Measurements from ENCODE around the gene EML1.

Gene EML1

DNA sequence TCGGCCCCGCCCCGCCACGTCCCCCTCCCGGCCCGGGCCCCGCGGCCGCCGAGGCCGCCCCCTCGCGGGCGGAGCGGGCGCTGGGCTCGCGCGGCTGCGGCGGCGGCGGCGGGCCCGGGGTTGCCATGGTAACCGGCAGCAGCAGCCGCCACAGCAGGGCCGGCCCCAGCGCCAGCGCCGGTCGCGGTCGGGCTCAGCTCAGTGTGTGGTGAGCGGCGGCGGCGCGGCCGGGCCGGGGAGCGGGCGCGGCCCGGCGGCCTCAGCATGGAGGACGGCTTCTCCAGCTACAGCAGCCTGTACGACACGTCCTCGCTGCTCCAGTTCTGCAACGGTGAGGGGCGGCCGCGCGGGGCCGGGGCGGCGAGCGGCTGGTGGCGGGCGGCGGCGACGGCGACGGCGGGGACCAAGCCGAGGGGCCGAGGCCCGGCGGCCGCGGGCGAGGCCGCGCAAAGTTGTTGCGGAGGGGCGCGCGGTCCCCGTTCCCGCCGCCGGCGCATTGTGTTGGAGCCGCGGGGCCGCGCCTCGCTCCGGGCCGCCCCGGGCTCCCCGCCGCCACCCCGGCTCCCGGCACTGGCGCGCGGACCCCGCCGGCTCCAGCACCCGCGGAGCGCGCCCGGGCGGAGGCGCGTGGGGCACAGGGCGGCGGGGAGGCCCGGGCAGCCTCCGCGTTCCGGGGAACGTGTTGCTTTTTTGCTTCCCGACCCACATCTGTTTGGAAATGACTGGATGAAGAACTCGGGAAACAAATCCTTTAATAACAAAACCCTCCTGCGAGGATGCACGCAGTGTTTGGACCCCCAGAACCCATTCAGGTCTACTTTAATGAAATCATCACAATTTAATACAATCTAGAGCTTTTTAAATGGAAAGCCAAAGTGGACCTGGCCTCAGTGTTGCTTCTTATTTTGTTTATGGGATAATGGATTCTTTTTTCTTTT lies at the start of gene EML1:
TSS of gene EML1 (plus strand) at position 201 of the 938 bp plus-strand sequence. CDS start at position 265, 64 bp downstream.
- DNase-seq = peak; percentile 4

DNA sequence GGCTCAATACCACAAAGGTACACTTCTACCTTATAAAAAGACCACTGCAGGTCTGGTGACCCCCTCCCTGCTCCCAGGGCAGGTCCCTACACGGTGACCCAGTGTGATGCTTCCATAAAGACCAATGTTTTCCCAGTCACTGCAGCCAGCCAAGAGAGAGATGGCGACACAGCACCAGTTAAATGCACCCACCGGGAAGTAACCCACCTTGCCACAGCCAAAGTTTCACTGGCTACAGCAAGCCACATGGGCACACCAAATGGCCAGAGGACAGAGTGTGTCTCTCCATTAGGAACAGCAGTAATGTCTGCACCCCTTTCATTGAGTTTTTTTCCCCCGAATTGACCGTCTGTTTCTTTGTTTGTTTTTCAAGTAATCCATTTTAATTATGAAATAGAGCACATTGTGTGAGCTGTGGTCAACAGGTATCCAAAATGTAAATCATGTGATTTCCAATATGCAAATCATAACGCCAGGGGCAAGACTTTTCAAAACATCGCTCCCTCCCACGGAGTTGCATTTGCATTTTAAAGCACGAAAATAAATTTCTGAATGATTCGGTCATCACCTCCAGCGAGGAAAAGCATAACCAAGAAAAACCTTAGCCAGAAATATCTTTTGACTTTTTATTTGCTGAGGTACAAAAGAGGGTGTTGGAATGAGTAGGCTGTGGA lies 48.9 kb upstream of the EML1 start:
- no peak for DNase-seq

DNA sequence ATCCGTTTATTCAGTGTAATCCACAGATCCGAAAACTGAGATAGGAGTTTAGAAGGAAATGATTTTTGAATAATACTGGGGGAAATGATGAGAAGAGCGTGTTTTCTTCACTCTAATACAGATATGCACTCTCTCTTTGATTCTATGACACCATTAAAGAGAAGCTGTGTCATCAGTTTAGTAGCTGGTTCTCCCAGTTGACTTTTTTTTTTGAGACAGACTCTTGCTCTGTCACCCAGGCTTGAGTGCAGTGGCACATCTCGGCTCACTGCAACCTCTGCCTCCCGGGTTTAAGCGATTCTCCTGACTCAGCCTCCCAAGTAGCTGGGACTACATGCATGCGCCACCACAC lies 48.4 kb upstream of the EML1 start:
- no peak for DNase-seq

- no peak for DNase-seq
These were observed 47.8 kb upstream of the EML1 start for GRCh38 chr14:99745307-99745951.

DNA sequence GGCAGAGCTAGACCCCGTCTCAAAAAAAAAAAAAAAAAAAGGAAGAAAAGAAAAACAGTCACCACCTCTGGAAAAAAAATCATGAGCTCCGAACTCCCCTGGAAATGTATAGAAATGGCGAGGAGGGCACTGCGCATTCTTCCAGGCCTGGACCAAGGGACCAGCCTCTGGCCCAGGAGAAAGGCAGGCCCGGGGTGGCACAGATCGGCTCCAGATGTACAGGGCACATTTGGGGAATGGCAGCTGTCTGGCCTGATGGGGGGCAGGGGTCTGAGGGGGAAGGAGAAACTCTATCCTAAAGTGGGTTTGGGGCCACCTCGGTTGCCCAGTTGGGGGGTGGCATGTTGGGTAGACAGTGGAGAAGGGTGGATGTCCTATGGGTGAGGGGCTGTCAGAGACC lies 46.0 kb upstream of the EML1 start:
- no peak for DNase-seq

- DNase-seq = no peak
These were observed 45.5 kb upstream of the EML1 start for GRCh38 chr14:99747582-99748330.

- DNase-seq = no peak
These were observed 44.7 kb upstream of the EML1 start for GRCh38 chr14:99748529-99748928.

DNA sequence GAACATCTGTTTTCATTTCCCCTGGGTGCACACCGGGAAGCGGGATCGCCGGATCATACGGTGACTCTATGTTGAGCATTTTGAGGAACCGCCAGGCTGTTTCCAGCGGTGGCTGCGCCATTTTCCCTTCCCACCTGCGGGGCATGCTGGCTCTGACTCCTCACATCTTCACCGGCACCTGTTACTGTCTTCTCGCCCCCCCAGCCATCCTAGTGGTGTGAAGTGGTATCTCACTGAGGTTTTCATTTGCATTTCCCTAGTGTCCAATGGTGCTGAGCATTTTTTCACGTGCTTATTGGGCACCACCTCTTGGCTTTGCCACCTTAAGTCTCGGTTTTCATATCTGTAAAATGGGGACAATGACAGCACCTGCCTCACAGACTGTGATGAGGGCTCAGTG lies 44.1 kb upstream of the EML1 start:
- DNase-seq = no peak

- DNase-seq = no peak
These were observed 43.2 kb upstream of the EML1 start for GRCh38 chr14:99749763-99750715.

- no peak for DNase-seq
These were observed 42.3 kb upstream of the EML1 start for GRCh38 chr14:99750746-99751450.

- no peak for DNase-seq
These were observed 41.4 kb upstream of the EML1 start for GRCh38 chr14:99751539-99752485.

DNA sequence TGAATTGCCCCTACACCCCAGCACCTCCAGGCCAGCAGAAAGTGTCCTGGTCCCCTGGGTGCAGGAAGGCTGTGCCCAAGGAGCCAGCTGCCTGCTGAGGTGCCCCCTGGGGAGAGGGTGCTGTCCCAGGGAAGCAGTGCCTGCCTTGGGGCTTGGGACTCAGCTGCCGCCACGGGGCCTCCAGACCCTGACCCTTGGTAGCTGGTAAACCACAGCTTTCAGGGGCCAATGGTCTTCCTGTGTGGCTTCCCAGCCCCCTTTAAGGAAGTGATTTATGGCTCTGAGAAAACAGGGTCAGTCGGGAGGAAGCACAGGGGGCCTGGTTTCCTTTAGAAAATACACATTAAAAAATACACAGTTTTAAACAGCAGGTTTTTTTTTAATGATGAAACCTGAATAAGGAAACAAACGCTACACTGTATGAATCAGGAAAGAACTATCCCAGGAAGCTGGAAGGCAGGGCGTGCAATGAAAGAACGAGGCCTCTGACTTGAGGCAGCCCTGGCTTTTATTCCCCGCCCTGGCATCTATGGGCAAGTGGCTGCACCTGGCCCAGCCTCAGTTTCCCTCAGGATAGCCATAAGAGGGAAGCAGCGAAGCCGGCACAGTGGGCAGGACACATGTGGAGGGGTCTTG lies 40.6 kb upstream of the EML1 start:
- no peak for DNase-seq

- no peak for DNase-seq
These were observed 39.7 kb upstream of the EML1 start for GRCh38 chr14:99753225-99754140.

- no peak for DNase-seq
These were observed 38.8 kb upstream of the EML1 start for GRCh38 chr14:99754141-99755067.

DNA sequence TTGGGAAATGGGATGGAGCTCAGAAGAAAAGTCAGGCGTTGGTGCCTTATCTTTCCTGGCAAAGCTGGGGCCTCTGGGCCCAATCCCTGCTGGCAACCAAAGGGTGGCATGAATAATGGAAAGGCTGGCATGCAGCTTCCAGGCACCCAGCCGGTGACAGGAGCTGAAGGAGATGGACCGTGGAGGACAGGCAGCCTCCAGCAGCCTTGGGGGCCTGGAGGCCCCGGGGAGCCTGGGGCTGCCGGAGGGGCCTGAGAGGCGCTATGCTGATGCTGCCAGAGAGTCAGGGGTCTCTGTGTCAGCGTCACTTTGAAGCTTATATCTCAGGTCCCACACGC lies 38.2 kb upstream of the EML1 start:
- DNase-seq = no peak

GRCh38 chr14:99755629-99756603 lies 37.3 kb upstream of the EML1 start:
- no peak for DNase-seq
